Fibroblast of lung (primary cell): ENCODE results near the gene MAML3. TPM values are rescaled to one million over a fixed set of nuclear protein-coding genes. Genes with fewer than 3 reads are reported as not detected.

Experiments
- DNase-seq, 2 donors: peaks; one replicate each; pipeline versions ENCODE4 v3.0.0 to v3.0.0-alpha.2; 2010; ENCODE audit warnings: low read depth in 2 of 2
- H2AFZ ChIP-seq: 2 replicates; pipeline ENCODE4 v1.5.1; 2012; ENCODE audit warnings: low read length, control low read depth, inconsistent platforms
- H3K27ac ChIP-seq: 2 replicates; pipeline ENCODE4 v1.5.1; 2011; ENCODE audit warnings: low read length, control low read depth; ENCODE audit not compliant: insufficient read depth
- H3K27me3 ChIP-seq: 2 replicates; pipeline ENCODE4 v1.5.1; 2011; ENCODE audit warnings: mild to moderate bottlenecking, low read length; ENCODE audit not compliant: control insufficient read depth, insufficient read depth
- H3K36me3 ChIP-seq: 2 replicates; pipeline ENCODE4 v1.5.1; 2011; ENCODE audit warnings: low read length; ENCODE audit not compliant: control insufficient read depth, insufficient read depth
- H3K4me1 ChIP-seq: 2 replicates; pipeline ENCODE4 v1.5.1; 2011; ENCODE audit warnings: low read length; ENCODE audit not compliant: control insufficient read depth, insufficient read depth; ENCODE audit errors: extremely low read depth
- H3K4me2 ChIP-seq: 2 replicates; pipeline ENCODE4 v1.5.1; 2011; ENCODE audit warnings: low read length, control low read depth; ENCODE audit not compliant: insufficient read depth; ENCODE audit errors: extremely low read depth
- H3K4me3 ChIP-seq, 4 experiments: fragments of 200-600 bp in 1 of 4; sonication (generic) in 1 of 4; replicated peaks in 1 of 4; 2 replicates each; pipeline ENCODE4 v1.5.1; 2011 to 2016; ENCODE audit warnings: low read length in 4 of 4, low read depth in 3 of 4, mild to moderate bottlenecking in 3 of 4, control low read depth in 2 of 4, inconsistent platforms in 1 of 4, mixed read lengths in 1 of 4; ENCODE audit not compliant: insufficient read depth in 1 of 4; ENCODE audit errors: control extremely low read depth in 1 of 4
- H3K79me2 ChIP-seq: 2 replicates; pipeline ENCODE4 v1.5.1; 2012; ENCODE audit warnings: mild to moderate bottlenecking, low read length, inconsistent platforms; ENCODE audit not compliant: control insufficient read depth, insufficient read depth
- H3K9ac ChIP-seq: 2 replicates; pipeline ENCODE4 v1.5.1; 2011; ENCODE audit warnings: mild to moderate bottlenecking, low read length, control low read depth; ENCODE audit not compliant: insufficient read depth
- H3K9me3 ChIP-seq: 2 replicates; pipeline ENCODE4 v1.5.1; 2012; ENCODE audit warnings: low read depth, low read length; ENCODE audit not compliant: control insufficient read depth, insufficient read depth
- H4K20me1 ChIP-seq: 2 replicates; pipeline ENCODE4 v1.5.1; 2011; ENCODE audit warnings: low read length; ENCODE audit not compliant: control insufficient read depth, insufficient read depth; ENCODE audit errors: extremely low read depth
- EZH2 ChIP-seq: IDR thresholded peaks from 2 replicates; pipeline ENCODE4 v1.5.1; 2012; ENCODE audit warnings: low read length, control low read depth, mild to moderate bottlenecking; ENCODE audit errors: missing control alignments
- polyA plus RNA-seq, 2 donors: library from polyadenylated mRNA; depleted of rRNA in 1 of 2; stranded (reverse) in 1 of 2; unstranded in 1 of 2; fragments of >200 nt; gene quantifications; 2 replicates each; pipeline ENCODE4 v1.2.1, GENCODE V29; 2011 to 2012; ENCODE audit warnings: missing spikeins in 1 of 2
- total RNA-seq: library from RNA; depleted of rRNA; stranded (reverse); fragments of >200 nt; gene quantifications from 2 replicates; pipeline ENCODE4 v1.2.1, GENCODE V29; 2014
- TF ChIP-seq, protein P1 (sequence below), 2 donors: IDR thresholded peaks in 1 of 2; conservative IDR thresholded peaks in 1 of 2; 1 replicate in 1 of 2; 2 replicates in 1 of 2; pipeline ENCODE4 v1.5.1; 2011 to 2012; ENCODE audit warnings: low read length in 2 of 2, control low read depth in 1 of 2, inconsistent platforms in 1 of 2, low read depth in 1 of 2, mild to moderate bottlenecking in 1 of 2

Gene MAML3
- total and polyA plus RNA-seq, 2 donors (not counting 1 experiment from before 2014, with no cell fraction given): 2.0 to 2.8 TPM

DNA sequence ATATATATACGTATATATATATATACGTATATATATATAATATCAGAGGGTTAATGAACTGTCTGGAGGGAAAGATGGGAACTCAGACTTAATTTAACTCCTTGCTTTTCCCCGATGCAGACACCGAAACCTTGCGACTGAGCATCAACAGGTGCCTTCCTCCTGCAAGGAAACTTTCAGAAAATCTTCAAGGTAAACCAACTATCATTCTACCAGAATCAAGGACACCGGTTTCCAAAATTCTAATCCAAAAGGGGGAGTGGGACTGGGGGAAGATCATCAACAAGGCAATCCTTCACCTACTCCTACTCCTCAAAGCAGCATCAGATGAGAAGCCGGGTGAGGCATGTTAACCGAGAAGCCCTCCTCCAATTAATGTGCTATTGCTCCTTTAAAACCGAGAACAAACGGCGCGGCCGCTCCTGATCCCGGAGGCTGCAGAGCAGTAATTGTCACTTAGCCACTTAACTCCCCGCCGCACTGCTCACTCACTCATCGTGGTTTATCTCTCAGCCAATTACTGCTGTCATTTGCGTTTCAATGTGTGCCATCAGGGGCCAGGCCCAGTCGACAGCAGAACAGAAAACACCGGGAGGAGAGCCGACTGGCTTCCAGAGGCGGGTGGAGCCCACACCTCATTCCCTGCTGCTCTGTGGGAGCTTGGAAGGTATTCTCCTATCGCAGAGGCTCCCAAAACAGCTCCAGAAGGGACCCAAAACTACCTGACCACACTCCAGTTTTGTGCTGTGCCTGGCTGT, 61.7 kb downstream of the MAML3 start:
- H3K79me2 ChIP-seq: no peaks in the 10 kb centered on the region
- no peaks in the 10 kb centered on the region for H3K27me3 ChIP-seq
- no peak overlapping the region for H3K9ac ChIP-seq
- peak overlapping the region; percentile 17 to 48 (median 37) for H3K4me3 ChIP-seq
- H4K20me1 ChIP-seq: no peaks in the 10 kb centered on the region
- H3K36me3 ChIP-seq: no peaks in the 10 kb centered on the region
- TF ChIP-seq EZH2: no peak
- TF ChIP-seq, protein P1, sequence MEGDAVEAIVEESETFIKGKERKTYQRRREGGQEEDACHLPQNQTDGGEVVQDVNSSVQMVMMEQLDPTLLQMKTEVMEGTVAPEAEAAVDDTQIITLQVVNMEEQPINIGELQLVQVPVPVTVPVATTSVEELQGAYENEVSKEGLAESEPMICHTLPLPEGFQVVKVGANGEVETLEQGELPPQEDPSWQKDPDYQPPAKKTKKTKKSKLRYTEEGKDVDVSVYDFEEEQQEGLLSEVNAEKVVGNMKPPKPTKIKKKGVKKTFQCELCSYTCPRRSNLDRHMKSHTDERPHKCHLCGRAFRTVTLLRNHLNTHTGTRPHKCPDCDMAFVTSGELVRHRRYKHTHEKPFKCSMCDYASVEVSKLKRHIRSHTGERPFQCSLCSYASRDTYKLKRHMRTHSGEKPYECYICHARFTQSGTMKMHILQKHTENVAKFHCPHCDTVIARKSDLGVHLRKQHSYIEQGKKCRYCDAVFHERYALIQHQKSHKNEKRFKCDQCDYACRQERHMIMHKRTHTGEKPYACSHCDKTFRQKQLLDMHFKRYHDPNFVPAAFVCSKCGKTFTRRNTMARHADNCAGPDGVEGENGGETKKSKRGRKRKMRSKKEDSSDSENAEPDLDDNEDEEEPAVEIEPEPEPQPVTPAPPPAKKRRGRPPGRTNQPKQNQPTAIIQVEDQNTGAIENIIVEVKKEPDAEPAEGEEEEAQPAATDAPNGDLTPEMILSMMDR (conservative IDR thresholded peaks at IDR 0.05 in 1 of 2, IDR thresholded peaks at IDR 0.05 in 1 of 2; ENCODE audit: low read depth in 1 of 2, low read length in 2 of 2): no peak
- H2AFZ ChIP-seq: peak overlapping the region; percentile 67
- H3K4me2 ChIP-seq: peak overlapping the region; percentile 80
- H3K9me3 ChIP-seq: no peaks in the 10 kb centered on the region
- H3K27ac ChIP-seq: no peak overlapping the region
- H3K4me1 ChIP-seq: peaks cover 20% of the 10 kb centered on the region
- DNase-seq: peak in 1 of 2 donors; percentile 31

GRCh38 chr4:140091305-140091704, 62.7 kb downstream of the MAML3 start:
- Histone ChIP-seq H3K27ac (no peak overlapping the region), H3K9me3 (no peaks in the 10 kb centered on the region), H4K20me1 (no peaks in the 10 kb centered on the region), H3K4me3 (no peak overlapping the region), H3K4me2 (no peak overlapping the region), H3K27me3 (no peaks in the 10 kb centered on the region), H3K79me2 (no peaks in the 10 kb centered on the region), H3K9ac (no peak overlapping the region), H3K4me1 (peaks cover 13% of the 10 kb centered on the region), H2AFZ (no peak overlapping the region), H3K36me3 (no peaks in the 10 kb centered on the region)
- TF ChIP-seq EZH2: no peak
- TF ChIP-seq, protein P1 (conservative IDR thresholded peaks at IDR 0.05 in 1 of 2, IDR thresholded peaks at IDR 0.05 in 1 of 2; ENCODE audit: low read depth in 1 of 2, low read length in 2 of 2): no peak
- no peak for DNase-seq

- Histone ChIP-seq H3K4me2 (no peak overlapping the region), H3K4me3 (no peak overlapping the region), H2AFZ (no peak overlapping the region), H3K9ac (no peak overlapping the region), H3K27me3 (no peaks in the 10 kb centered on the region), H4K20me1 (no peaks in the 10 kb centered on the region), H3K27ac (no peak overlapping the region), H3K9me3 (no peaks in the 10 kb centered on the region), H3K4me1 (peaks cover 10% of the 10 kb centered on the region), H3K79me2 (no peaks in the 10 kb centered on the region), H3K36me3 (no peaks in the 10 kb centered on the region)
- TF ChIP-seq, protein P1 (conservative IDR thresholded peaks at IDR 0.05 in 1 of 2, IDR thresholded peaks at IDR 0.05 in 1 of 2; ENCODE audit: low read depth in 1 of 2, low read length in 2 of 2): no peak
- TF ChIP-seq EZH2: no peak
- peak in 1 of 2 donors; percentile 79 for DNase-seq
These were observed 63.7 kb downstream of the MAML3 start for GRCh38 chr4:140090215-140090731.
